K562 (cell line): ENCODE results near the gene ARID4B. TPM values are rescaled to one million over a fixed set of nuclear protein-coding genes. Genes with fewer than 3 reads are reported as not detected.

Experiments used
- ATAC-seq: fragments of 200-7000 bp; cut with Tn5 transposase; 3 replicates; pipeline ENCODE4 v1.9.1; 2020; ENCODE audit warnings: moderate library complexity
- BruUV-seq: library from RNA; stranded (reverse); fragments of 400-500 nt; replicated peaks from 2 replicates; lab custom pipeline; 2021; lab: Mats Ljungman, UMichigan
- CTCF ChIA-PET: fragments of 300-600 bp; formaldehyde crosslinking; extraction: SDS; loops from one replicate; lab custom pipeline; 2021; ENCODE audit warnings: low intra/inter-chr PET ratio; lab: Yijun Ruan, JAX
- POLR2A ChIA-PET: fragments of 300-600, 350-650 bp; sonication (Branson Sonifier 250); formaldehyde crosslinking; extraction: SDS; loops from one replicate; lab custom pipeline; 2021; ENCODE audit warnings: antibody characterized with exemption, inconsistent platforms; lab: Yijun Ruan, JAX
- DNase-seq, 4 experiments: peaks; one replicate each; pipeline versions ENCODE4 v3.0.0 to v3.0.0-alpha.2; 2011 to 2018; ENCODE audit warnings: low spot score in 3 of 4, mixed read lengths in 3 of 4; ENCODE audit errors: extremely low read depth in 1 of 4
- FAIRE-seq: peaks from 2 replicates; lab custom pipeline; 2011; peaks lifted over from hg19 to GRCh38; lab: Jason Lieb, UNC
- H2AFZ ChIP-seq: 2 replicates; pipeline ENCODE4 v1.6.0; 2011; ENCODE audit warnings: low read depth, low read length, control low read depth, inconsistent platforms
- H3K27ac ChIP-seq: fragments of 200-600 bp; 3 replicates; pipeline ENCODE4 v1.8.0; 2011; ENCODE audit warnings: low read depth, mild to moderate bottlenecking, control low read depth, inconsistent platforms, low read length, moderate library complexity, mixed read lengths; ENCODE audit errors: extremely low read depth
- H3K27me3 ChIP-seq, 2 experiments: fragments of 300-600 bp in 1 of 2; 2 replicates in 1 of 2; 3 replicates in 1 of 2; pipeline versions ENCODE4 v1.6.0 to v1.8.0; 2011; ENCODE audit warnings: inconsistent platforms in 2 of 2, low read length in 2 of 2, mild to moderate bottlenecking in 1 of 2, mixed read lengths in 1 of 2, moderate library complexity in 1 of 2; ENCODE audit not compliant: control insufficient read depth in 2 of 2, insufficient read depth in 2 of 2
- H3K36me3 ChIP-seq: fragments of 300-600 bp; 3 replicates; pipeline ENCODE4 v1.8.0; 2011; ENCODE audit warnings: mild to moderate bottlenecking, low read length, inconsistent platforms; ENCODE audit not compliant: control insufficient read depth, insufficient read depth
- H3K4me1 ChIP-seq, 2 experiments: fragments of 200-600 bp in 1 of 2; replicated peaks in 1 of 2; 2 replicates in 1 of 2; 3 replicates in 1 of 2; pipeline versions ENCODE4 v1.5.1 to v1.8.0; 2011; ENCODE audit warnings: inconsistent platforms in 2 of 2, low read length in 2 of 2, mild to moderate bottlenecking in 1 of 2, mixed read lengths in 1 of 2, moderate library complexity in 1 of 2; ENCODE audit not compliant: control insufficient read depth in 2 of 2, insufficient read depth in 2 of 2
- H3K4me2 ChIP-seq: 2 replicates; pipeline ENCODE4 v1.6.1; 2011; ENCODE audit warnings: low read length, control low read depth, inconsistent platforms, mixed read lengths; ENCODE audit not compliant: insufficient read depth
- H3K4me3 ChIP-seq: fragments of 200-600 bp; sonication (generic), shearing (Covaris generic); 2 replicates; pipeline ENCODE4 v1.5.1; 2016; ENCODE audit warnings: control low read depth, inconsistent platforms
- H3K79me2 ChIP-seq: fragments of 200-600 bp; 3 replicates; pipeline ENCODE4 v1.8.0; 2011; ENCODE audit warnings: low read length, inconsistent platforms; ENCODE audit not compliant: control insufficient read depth, insufficient read depth
- H3K9ac ChIP-seq, 2 experiments: 2 replicates each; pipeline versions ENCODE4 v1.6.0 to v1.6.1; 2011; ENCODE audit warnings: low read depth in 2 of 2, low read length in 2 of 2, control low read depth in 1 of 2, inconsistent platforms in 1 of 2, mild to moderate bottlenecking in 1 of 2, mixed read lengths in 1 of 2; ENCODE audit not compliant: insufficient read depth in 1 of 2
- H3K9me1 ChIP-seq: one replicate; pipeline ENCODE4 v1.6.0; 2011; ENCODE audit warnings: inconsistent platforms, mild to moderate bottlenecking, low read length, moderate library complexity; ENCODE audit not compliant: control insufficient read depth, insufficient read depth
- H3K9me3 ChIP-seq: replicated peaks from 2 replicates; pipeline ENCODE4 v1.5.1; 2011; ENCODE audit warnings: low read depth, low read length, inconsistent platforms; ENCODE audit not compliant: control insufficient read depth, insufficient read depth
- H4K20me1 ChIP-seq: replicated peaks from 2 replicates; pipeline ENCODE4 v1.6.1; 2011; ENCODE audit warnings: low read length, inconsistent platforms, mixed read lengths; ENCODE audit not compliant: control insufficient read depth, insufficient read depth
- ELF4 ChIP-seq: fragments of 450-650 bp; formaldehyde crosslinking; IDR thresholded peaks from 2 replicates; pipeline ENCODE4 v1.4.0; 2022; ENCODE audit warnings: missing genetic modification characterization
- ETV5 ChIP-seq: sonication (generic); formaldehyde crosslinking; IDR thresholded peaks from 2 replicates; pipeline ENCODE4 v1.4.0; 2020; ENCODE audit warnings: low read depth, mild to moderate bottlenecking, missing genetic modification reagents
- HDAC6 ChIP-seq: IDR thresholded peaks from 2 replicates; pipeline ENCODE4 v1.6.1; 2012; ENCODE audit warnings: low read depth, mild to moderate bottlenecking, control low read depth, inconsistent platforms, low read length, moderate library complexity
- HMG20A ChIP-seq: fragments of 450-650 bp; formaldehyde crosslinking; conservative IDR thresholded peaks from 2 replicates; pipeline ENCODE4 v1.4.0; 2020; ENCODE audit warnings: mild to moderate bottlenecking, mixed read lengths
- KAT8 ChIP-seq: fragments of 450-650 bp; IDR thresholded peaks from 2 replicates; pipeline ENCODE4 v1.6.1; 2016; ENCODE audit warnings: low read depth, mild to moderate bottlenecking
- KDM5B ChIP-seq: fragments of 200-600 bp; sonication (generic); IDR thresholded peaks from 2 replicates; pipeline ENCODE4 v1.6.1; 2012; ENCODE audit warnings: low read depth, mild to moderate bottlenecking, moderate library complexity, low read length, control low read depth, inconsistent platforms; ENCODE audit not compliant: insufficient replicate concordance
- NBN ChIP-seq: fragments of 450-650 bp; IDR thresholded peaks from 2 replicates; pipeline ENCODE4 v1.6.1; 2016; ENCODE audit warnings: low read depth, mild to moderate bottlenecking
- SIRT6 ChIP-seq: IDR thresholded peaks from one replicate; pipeline ENCODE4 v1.6.1; 2012; ENCODE audit warnings: low read depth, mild to moderate bottlenecking, control low read depth, inconsistent platforms, low read length, moderate library complexity
- ZNF232 ChIP-seq: sonication (generic); formaldehyde crosslinking; IDR thresholded peaks from 2 replicates; pipeline ENCODE4 v1.8.0; 2022; ENCODE audit warnings: mild to moderate bottlenecking, missing genetic modification reagents
- ZNF76 ChIP-seq: fragments of 250-450 bp; sonication (Bioruptor Pico); IDR thresholded peaks from 2 replicates; pipeline ENCODE4 v1.4.0; 2020; ENCODE audit warnings: mild to moderate bottlenecking, moderate library complexity, borderline replicate concordance
- ZNF778 ChIP-seq: fragments of 450-650 bp; formaldehyde crosslinking; IDR thresholded peaks from 2 replicates; pipeline ENCODE4 v1.4.0; 2020; ENCODE audit warnings: mild to moderate bottlenecking, moderate library complexity
- ZNF785 ChIP-seq: fragments of 250-450 bp; sonication (Bioruptor Pico); IDR thresholded peaks from 2 replicates; pipeline ENCODE4 v1.4.0; 2020; ENCODE audit warnings: mild to moderate bottlenecking
- WGBS: fragments of 100-300 bp; shearing (Covaris generic); methylation state at CpG from one replicate; pipeline ENCODE4 v1.1.6; 2016; ENCODE audit warnings: low coverage, mixed read lengths; ENCODE audit not compliant: insufficient coverage; ENCODE audit errors: missing lambda C conversion rate; 5-methylcytosine and 5-hydroxymethylcytosine counted together
- in situ Hi-C: fragments of 300-500 bp; cut with MboI; formaldehyde crosslinking; loops from 4 replicates; pipeline ENCODE4 v1.15.0; 2018; ENCODE audit warnings: inconsistent platforms, mixed read lengths
- intact Hi-C: fragments of 100-400 bp; cut with micrococcal nuclease; formaldehyde crosslinking; loops from 2 replicates; pipeline ENCODE4 v1.14.2; 2022
- polyA plus RNA-seq, 8 experiments: library from polyadenylated mRNA; depleted of rRNA in 4 of 8; stranded (reverse) in 5 of 8; unstranded in 3 of 8; fragments of >200 nt; fragmentation: Nextera tagmentation in 2 of 8; fragmentation: Illumina TruSeq in 1 of 8; extraction: Ambion mirVana in 2 of 8; extraction: Trizol in 1 of 8; gene quantifications; 2 replicates each; pipeline versions ENCODE4 v1.2.1 to v1.2.3, GENCODE V29; 2011 to 2014; ENCODE audit warnings: inconsistent platforms in 1 of 8, missing spikeins in 1 of 8
- total RNA-seq, 7 experiments: library from RNA; depleted of rRNA in 6 of 7; stranded (reverse); fragments of >200 nt in 6 of 7; fragmentation: Illumina TruSeq in 2 of 7; extraction: Trizol in 2 of 7; gene quantifications; 2 replicates each; pipeline versions ENCODE4 v1.2.1 to v1.2.3, GENCODE V29; 2011 to 2021; ENCODE audit warnings: low replicate concordance in 1 of 7
- TF ChIP-seq, protein P1 (sequence below): fragments of 250-450 bp; sonication (Bioruptor Pico); IDR thresholded peaks from 2 replicates; pipeline ENCODE4 v1.5.1; 2021; ENCODE audit warnings: mild to moderate bottlenecking
- TF ChIP-seq, protein P2 (sequence below): fragments of 250-450 bp; sonication (Bioruptor Pico); IDR thresholded peaks from 2 replicates; pipeline ENCODE4 v1.5.0; 2021
- TF ChIP-seq, protein P3 (sequence below): fragments of 250-450 bp; sonication (Bioruptor Pico); IDR thresholded peaks from 2 replicates; pipeline ENCODE4 v1.8.0; 2021; ENCODE audit warnings: moderate library complexity, mild to moderate bottlenecking, inconsistent platforms

ARID4B gene
- total and polyA plus RNA-seq, 9 of the 15 experiments (the other 6 are each of a cell fraction or from before 2014, with no cell fraction given): 8.4 to 38.9 (median 18.5) TPM

DNA sequence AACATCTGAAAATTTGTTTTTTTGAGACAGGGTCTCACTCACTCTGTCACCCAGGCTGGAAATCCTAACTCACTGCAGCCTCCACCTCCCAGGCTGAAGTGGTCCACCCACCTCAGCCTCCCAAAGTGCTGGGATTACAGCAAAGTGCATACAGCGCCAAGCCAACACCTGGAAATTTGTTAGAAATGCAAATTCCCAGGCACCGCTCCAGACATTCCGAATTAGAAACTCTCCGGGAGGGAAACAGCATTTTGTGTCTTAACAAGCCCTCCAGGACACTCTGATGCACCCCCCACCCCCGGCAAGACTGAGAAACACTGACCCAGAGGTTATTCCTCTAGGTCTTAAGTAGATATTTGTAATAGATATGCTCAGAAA, 49.1 kb downstream of the ARID4B start (continued):
- TF ChIP-seq, protein P1, sequence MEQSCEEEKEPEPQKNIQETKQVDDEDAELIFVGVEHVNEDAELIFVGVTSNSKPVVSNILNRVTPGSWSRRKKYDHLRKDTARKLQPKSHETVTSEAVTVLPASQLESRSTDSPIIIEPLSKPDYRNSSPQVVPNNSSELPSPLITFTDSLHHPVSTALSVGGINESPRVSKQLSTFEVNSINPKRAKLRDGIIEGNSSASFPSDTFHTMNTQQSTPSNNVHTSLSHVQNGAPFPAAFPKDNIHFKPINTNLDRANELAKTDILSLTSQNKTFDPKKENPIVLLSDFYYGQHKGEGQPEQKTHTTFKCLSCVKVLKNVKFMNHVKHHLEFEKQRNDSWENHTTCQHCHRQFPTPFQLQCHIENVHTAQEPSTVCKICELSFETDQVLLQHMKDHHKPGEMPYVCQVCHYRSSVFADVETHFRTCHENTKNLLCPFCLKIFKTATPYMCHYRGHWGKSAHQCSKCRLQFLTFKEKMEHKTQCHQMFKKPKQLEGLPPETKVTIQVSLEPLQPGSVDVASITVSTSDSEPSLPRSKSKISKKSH: no peak
- TF ChIP-seq KDM5B (no peak), NBN (no peak), HDAC6 (no peak), KAT8 (no peak), ZNF232 (no peak)

DNA sequence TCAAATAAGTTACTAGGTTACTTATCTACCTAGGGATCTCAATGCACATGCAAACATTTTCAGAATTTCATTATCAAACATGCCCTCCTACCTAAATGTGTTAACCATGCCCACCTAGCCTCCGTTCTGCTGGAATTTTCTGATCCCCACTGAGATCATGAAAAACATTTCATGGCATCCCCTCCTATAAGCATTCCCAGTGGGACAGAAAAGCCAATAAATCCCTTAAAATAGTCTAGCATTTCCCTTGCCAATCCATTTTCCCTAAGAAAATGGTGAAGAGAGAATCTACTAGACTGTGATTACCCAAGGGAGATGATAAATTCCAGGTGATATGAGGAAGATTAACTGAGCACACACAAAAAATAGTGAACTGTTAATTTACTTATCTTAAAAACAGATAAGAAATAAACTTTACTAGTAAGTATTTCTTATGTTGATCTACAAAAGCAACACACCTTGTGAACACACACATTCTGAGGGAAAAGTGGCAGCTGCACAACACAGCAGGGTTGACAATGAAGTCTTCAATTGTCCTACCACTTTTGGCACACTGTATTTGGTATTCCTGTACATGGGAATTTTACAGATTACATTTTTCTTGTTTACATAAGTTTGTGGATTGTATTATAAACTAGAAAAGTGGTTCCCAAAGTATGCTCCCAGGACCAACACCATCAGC, 49.6 kb downstream of the ARID4B start:
- in situ Hi-C loops: no loop called here
- no TSS peak for BruUV-seq
- intact Hi-C loops: no loop called here
- TF ChIP-seq ZNF785 (CRISPR knock-in tag) (no peak), ETV5 (CRISPR knock-in tag) (no peak), ZNF76 (CRISPR knock-in tag) (no peak), ELF4 (no peak), HMG20A (CRISPR knock-in tag) (no peak), ZNF778 (no peak), SIRT6 (no peak)
- TF ChIP-seq, protein P2, sequence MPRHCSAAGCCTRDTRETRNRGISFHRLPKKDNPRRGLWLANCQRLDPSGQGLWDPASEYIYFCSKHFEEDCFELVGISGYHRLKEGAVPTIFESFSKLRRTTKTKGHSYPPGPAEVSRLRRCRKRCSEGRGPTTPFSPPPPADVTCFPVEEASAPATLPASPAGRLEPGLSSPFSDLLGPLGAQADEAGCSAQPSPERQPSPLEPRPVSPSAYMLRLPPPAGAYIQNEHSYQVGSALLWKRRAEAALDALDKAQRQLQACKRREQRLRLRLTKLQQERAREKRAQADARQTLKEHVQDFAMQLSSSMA (CRISPR knock-in tag): no peak
- TF ChIP-seq, protein P3, sequence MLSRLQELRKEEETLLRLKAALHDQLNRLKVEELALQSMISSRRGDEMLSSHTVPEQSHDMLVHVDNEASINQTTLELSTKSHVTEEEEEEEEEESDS (CRISPR knock-in tag): no peak
- POLR2A ChIA-PET: no interaction called here
- Histone ChIP-seq H3K4me2 (no peak overlapping the region), H3K27me3 (no peaks in the 10 kb centered on the region), H3K79me2 (peaks cover 93% of the 10 kb centered on the region), H4K20me1 (peaks cover 22% of the 10 kb centered on the region), H3K36me3 (no peaks in the 10 kb centered on the region; the same call in 2 of the 3 replicates), H3K4me3 (no peak overlapping the region), H2AFZ (no peak overlapping the region), H3K9me1 (no peaks in the 10 kb centered on the region), H3K27ac (no peak overlapping the region), H3K9me3 (no peaks in the 10 kb centered on the region), H3K4me1 (peaks cover 15 to 19% of the 10 kb centered on the region in 2 experiments; a peak in 4 of 5 replicates), H3K9ac (no peak overlapping the region)
- no peak for DNase-seq
- CTCF ChIA-PET: no interaction called here
- WGBS: 59% methylated on average over 1 of the region's 1 CpG
- no peak for ATAC-seq
- FAIRE-seq: no peak
